T follicular helper cell (primary cell): ENCODE data around the gene PERM1.

Experiments used
- DNase-seq: peaks from one replicate; pipeline ENCODE4 v3.0.0-alpha.2; 2020; ENCODE audit warnings: low read depth

Gene PERM1

GRCh38 chr1:934991-935750, 46.7 kb downstream of the PERM1 start:
- DNase-seq = no peak

GRCh38 chr1:933603-933940, 48.3 kb downstream of the PERM1 start:
- DNase-seq = no peak

DNA sequence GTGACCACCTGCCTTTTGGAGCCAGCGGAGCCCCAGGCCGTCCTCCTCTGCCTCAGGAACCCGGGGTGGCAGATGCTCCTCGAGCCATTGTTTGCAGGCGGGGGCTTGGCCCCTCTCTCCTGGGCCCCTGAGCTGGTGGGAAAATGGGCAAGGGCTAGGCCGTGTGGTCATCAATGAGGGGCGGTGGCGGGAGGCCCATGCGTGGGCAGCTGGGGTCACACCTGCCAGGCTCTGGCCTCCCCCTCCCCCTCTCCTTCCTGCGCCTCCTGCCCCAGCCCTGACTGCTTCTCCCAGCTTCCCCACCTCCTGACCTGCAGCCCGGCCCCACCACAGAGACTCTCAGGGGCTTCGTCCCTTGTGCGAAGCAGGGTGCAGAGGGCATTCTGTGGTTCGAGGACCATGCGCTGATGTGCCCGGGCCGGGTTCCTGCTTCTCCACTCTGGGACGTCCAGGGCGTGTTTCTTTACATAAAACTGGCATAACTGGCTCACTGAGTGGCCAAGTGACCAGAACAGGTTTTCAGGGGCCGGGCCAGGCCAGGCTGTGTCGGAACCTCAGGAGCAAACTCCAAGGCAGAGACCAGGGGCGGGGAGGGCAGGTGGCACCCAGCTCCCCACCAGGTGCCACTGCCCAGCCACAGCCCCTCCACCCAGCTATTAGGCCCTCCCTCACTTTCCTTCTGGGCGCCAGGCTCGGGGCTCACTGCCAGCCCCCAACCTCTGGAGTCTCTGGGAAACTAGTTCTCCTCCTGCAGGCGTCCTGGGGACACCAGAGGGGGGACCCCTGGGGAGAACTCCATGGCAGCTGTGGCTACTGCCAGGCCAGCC, 48.9 kb downstream of the PERM1 start:
- DNase-seq = no peak

GRCh38 chr1:932173-932510, 49.8 kb downstream of the PERM1 start:
- no peak for DNase-seq

DNA sequence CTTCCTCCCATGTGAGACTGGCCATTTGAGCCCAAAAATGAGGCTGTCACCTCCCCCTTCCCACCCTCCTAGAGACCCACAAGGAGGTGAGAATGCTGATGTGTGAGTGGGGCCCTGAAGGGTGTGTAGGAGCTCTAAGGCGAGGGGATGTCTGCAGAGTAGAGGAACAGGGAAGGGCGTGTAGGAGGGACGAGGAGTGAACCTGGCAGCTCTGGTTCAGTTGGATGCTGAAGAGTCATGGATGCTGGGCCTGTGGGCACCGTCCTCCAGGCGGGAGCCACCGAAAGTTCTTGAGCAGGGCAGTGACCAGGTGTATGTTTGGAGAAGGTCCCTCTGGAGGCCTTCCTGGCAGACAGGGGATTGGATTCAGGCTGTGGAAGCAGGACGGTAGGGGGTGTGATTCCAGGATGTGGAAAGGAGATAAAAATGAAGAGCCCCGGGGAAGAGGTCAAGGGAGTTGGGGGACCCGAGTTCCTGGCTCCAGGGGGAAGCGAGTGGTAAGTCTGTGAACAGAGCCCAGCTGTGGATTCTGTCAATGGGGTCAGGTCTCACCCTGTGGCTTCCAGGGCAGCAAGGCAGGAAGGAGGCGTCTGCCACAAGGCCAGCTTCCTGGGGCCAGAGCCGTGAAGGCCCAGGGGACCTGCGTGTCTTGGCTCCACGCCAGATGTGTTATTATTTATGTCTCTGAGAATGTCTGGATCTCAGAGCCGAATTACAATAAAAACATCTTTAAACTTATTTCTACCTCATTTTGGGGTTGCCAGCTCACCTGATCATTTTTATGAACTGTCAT, 50.3 kb downstream of the PERM1 start:
- no peak for DNase-seq

- no peak for DNase-seq
Observed at GRCh38 chr1:930633-931138, 51.2 kb downstream of the PERM1 start.

GRCh38 chr1:929712-930632, 51.9 kb downstream of the PERM1 start:
- DNase-seq = no peak

- no peak for DNase-seq
Observed at GRCh38 chr1:928825-929661, 52.9 kb downstream of the PERM1 start.

DNA sequence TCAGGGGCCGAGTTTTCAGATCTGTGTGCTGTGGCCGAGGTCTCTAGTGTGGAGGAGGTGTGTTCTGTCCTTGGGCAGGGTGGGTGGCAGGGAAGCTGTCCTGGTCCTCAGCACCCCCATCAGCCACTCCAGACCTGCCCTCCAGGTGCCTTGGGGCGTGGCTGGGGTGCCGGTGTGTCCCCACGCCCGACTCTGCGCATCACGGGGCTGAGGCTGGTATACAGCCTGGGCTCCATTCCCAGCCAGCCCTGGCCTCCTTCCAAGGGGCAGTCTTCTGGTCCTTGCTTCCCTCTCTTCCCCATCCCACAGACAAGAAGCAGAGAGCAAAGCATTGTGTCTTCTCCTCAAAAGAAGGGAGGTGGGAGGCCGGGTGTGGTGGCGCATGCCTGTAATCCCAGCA, 54.1 kb downstream of the PERM1 start:
- DNase-seq = no peak

- DNase-seq = no peak
Observed at GRCh38 chr1:927234-927633, 54.7 kb downstream of the PERM1 start.

GRCh38 chr1:925561-926421, 56.1 kb downstream of the PERM1 start:
- DNase-seq = no peak
